ENCODE measurements around the gene ACVR1B. TPM values are rescaled to one million over a fixed set of nuclear protein-coding genes. Genes with fewer than 3 reads are reported as not detected.
A peak's percentile ranks its signal among the peaks of the same experiment; 100 is the strongest.

ACVR1B gene
- 1.6 TPM for polyA plus RNA-seq (2012; ENCODE audit: low read depth, missing spikeins)

GRCh38 chr12:51951199-51951842 is at the start of gene ACVR1B:
TSS of gene ACVR1B (plus strand) at chr12:51951699. CDS start at chr12:51951744, 45 bp downstream.
- FAIRE-seq = peak; percentile 87
- TF ChIP-seq POLR2A (IDR thresholded peaks at IDR 0.05; ENCODE audit: low read depth, low read length) (no peak), SPI1 (IDR thresholded peaks at IDR 0.05; ENCODE audit: low read depth, low read length) (no peak), PAX5 (IDR thresholded peaks at IDR 0.05; ENCODE audit: insufficient read depth, low read length, severe bottlenecking) (no peak)
- DNase-seq (ENCODE audit: insufficient read length, low spot score) = peak; percentile 69

DNA sequence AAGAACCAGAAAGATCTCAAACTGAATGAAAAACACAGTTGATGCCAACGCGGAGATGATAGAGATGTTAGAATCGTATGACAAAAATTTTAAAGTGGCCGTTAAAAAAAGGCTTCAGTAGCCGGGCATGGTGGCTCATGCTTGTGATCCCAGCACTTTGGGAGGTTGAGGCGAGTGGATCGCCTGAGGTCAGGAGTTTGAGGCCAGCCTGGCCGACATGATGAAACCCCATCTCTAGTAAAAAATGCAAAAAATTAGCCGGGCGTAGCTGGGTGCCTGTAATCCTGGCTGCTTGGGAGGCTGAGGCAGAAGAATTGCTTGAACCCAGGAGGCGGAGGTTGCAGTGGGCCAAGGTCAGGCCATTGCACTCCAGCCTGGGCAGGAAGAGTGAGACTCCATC is 49.6 kb upstream of the ACVR1B start:
- no peak for DNase-seq (ENCODE audit: insufficient read length, low spot score)
- FAIRE-seq = no peak
- no peak for TF ChIP-seq PAX5 (IDR thresholded peaks at IDR 0.05; ENCODE audit: insufficient read depth, low read length, severe bottlenecking)
- no peak for TF ChIP-seq POLR2A (IDR thresholded peaks at IDR 0.05; ENCODE audit: low read depth, low read length)
- TF ChIP-seq POLR2AphosphoS5 (IDR thresholded peaks at IDR 0.05; ENCODE audit: low read depth, low read length) = no peak
- TF ChIP-seq POU2F2 (IDR thresholded peaks at IDR 0.05; ENCODE audit: low read depth, low read length) = no peak
- no peak for TF ChIP-seq TAF1 (IDR thresholded peaks at IDR 0.05; ENCODE audit: low read depth, low read length)
- TF ChIP-seq SPI1 (IDR thresholded peaks at IDR 0.05; ENCODE audit: low read depth, low read length) = no peak

DNA sequence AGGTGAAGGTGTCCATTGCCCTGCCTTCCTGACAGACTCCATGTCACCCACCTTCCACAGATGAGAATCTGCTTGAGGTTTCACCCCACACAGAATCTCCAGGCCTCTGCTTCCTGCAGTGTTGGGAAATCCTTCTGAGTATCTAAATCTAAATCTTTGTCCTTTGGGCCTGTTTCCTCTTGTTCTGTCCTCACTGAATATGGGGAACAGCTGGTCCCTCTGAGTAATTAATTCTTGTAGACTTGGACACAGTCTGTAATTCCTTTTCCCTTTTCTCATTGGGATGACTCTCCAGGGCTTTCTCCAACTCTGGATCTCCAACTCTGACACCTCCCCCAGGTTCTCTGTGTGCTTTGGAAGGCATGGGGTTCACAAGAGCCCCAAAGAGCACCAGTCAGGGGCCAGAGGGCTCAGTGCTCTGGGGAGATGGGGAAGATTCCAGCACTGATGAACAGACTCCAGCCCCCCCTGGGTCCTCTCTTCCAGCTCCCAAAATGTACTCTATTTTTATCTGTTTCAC is 46.5 kb upstream of the ACVR1B start:
- TF ChIP-seq TAF1 (IDR thresholded peaks at IDR 0.05; ENCODE audit: low read depth, low read length) (no peak), SPI1 (IDR thresholded peaks at IDR 0.05; ENCODE audit: low read depth, low read length) (no peak)
- no peak for DNase-seq (ENCODE audit: insufficient read length, low spot score)
- no peak for FAIRE-seq

GRCh38 chr12:51905471-51906429 is 45.7 kb upstream of the ACVR1B start:
- DNase-seq (ENCODE audit: insufficient read length, low spot score) (no peak), FAIRE-seq (no peak)
- TF ChIP-seq POLR2AphosphoS5 (IDR thresholded peaks at IDR 0.05; ENCODE audit: low read depth, low read length) (no peak), POU2F2 (IDR thresholded peaks at IDR 0.05; ENCODE audit: low read depth, low read length) (no peak), POLR2A (IDR thresholded peaks at IDR 0.05; ENCODE audit: low read depth, low read length) (no peak), TAF1 (IDR thresholded peaks at IDR 0.05; ENCODE audit: low read depth, low read length) (no peak), SPI1 (IDR thresholded peaks at IDR 0.05; ENCODE audit: low read depth, low read length) (no peak), PAX5 (IDR thresholded peaks at IDR 0.05; ENCODE audit: insufficient read depth, low read length, severe bottlenecking) (no peak)

- FAIRE-seq = no peak
- TF ChIP-seq POLR2A (IDR thresholded peaks at IDR 0.05; ENCODE audit: low read depth, low read length) = no peak
- TF ChIP-seq POLR2AphosphoS5 (IDR thresholded peaks at IDR 0.05; ENCODE audit: low read depth, low read length) = no peak
- TF ChIP-seq PAX5 (IDR thresholded peaks at IDR 0.05; ENCODE audit: insufficient read depth, low read length, severe bottlenecking) = no peak
- no peak for TF ChIP-seq SPI1 (IDR thresholded peaks at IDR 0.05; ENCODE audit: low read depth, low read length)
- TF ChIP-seq TAF1 (IDR thresholded peaks at IDR 0.05; ENCODE audit: low read depth, low read length) = no peak
- no peak for TF ChIP-seq POU2F2 (IDR thresholded peaks at IDR 0.05; ENCODE audit: low read depth, low read length)
Observed at GRCh38 chr12:51906430-51907082, 44.9 kb upstream of the ACVR1B start.

DNA sequence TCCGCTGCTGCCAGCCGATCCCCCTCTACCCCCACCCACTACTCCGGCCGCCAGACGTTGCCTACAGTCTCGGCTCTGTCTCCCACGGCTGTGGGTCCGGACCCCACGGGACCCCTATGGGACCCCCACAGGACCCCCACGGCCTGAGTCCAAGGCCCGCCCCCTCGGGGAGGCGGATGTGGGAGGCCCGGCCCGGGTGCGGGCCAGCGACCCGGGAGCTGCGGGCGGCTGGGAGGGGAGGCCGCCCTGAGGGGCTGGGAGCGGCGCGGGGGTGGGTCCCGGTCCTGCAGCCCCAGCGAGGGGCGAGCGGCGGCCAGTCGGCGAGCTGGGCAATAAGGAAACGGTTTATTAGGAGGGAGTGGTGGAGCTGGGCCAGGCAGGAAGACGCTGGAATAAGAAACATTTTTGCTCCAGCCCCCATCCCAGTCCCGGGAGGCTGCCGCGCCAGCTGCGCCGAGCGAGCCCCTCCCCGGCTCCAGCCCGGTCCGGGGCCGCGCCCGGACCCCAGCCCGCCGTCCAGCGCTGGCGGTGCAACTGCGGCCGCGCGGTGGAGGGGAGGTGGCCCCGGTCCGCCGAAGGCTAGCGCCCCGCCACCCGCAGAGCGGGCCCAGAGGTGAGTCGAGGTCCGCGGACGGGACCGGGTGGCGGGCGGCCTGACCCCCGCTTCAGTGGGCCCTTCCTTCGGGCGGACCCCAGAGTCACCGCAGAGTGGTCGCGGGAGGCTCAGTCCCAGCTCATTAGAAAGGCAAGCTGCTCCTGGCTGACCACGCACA is 44.2 kb upstream of the ACVR1B start, which contains the start of gene ACVRL1:
Gene ACVRL1, plus strand, starts transcription at position 422 of the 773 bp plus-strand sequence. CDS start 4,971 bp downstream, outside the sequence.
- no peak for TF ChIP-seq TAF1 (IDR thresholded peaks at IDR 0.05; ENCODE audit: low read depth, low read length)
- no peak for TF ChIP-seq POLR2A (IDR thresholded peaks at IDR 0.05; ENCODE audit: low read depth, low read length)
- TF ChIP-seq PAX5 (IDR thresholded peaks at IDR 0.05; ENCODE audit: insufficient read depth, low read length, severe bottlenecking) = no peak
- TF ChIP-seq POU2F2 (IDR thresholded peaks at IDR 0.05; ENCODE audit: low read depth, low read length) = no peak
- TF ChIP-seq SPI1 (IDR thresholded peaks at IDR 0.05; ENCODE audit: low read depth, low read length) = no peak
- TF ChIP-seq POLR2AphosphoS5 (IDR thresholded peaks at IDR 0.05; ENCODE audit: low read depth, low read length) = no peak
- no peak for DNase-seq (ENCODE audit: insufficient read length, low spot score)
- FAIRE-seq = no peak

More at GRCh38 chr12:51906430-51907082, 44.9 kb upstream of the ACVR1B start:
- no peak for DNase-seq (ENCODE audit: insufficient read length, low spot score)

- DNase-seq (ENCODE audit: insufficient read length, low spot score) = no peak
- TF ChIP-seq POLR2AphosphoS5 (IDR thresholded peaks at IDR 0.05; ENCODE audit: low read depth, low read length) = no peak
- TF ChIP-seq PAX5 (IDR thresholded peaks at IDR 0.05; ENCODE audit: insufficient read depth, low read length, severe bottlenecking) = no peak
- TF ChIP-seq POLR2A (IDR thresholded peaks at IDR 0.05; ENCODE audit: low read depth, low read length) = no peak
- no peak for TF ChIP-seq TAF1 (IDR thresholded peaks at IDR 0.05; ENCODE audit: low read depth, low read length)
- TF ChIP-seq POU2F2 (IDR thresholded peaks at IDR 0.05; ENCODE audit: low read depth, low read length) = no peak
- no peak for TF ChIP-seq SPI1 (IDR thresholded peaks at IDR 0.05; ENCODE audit: low read depth, low read length)
- FAIRE-seq = no peak
Observed at GRCh38 chr12:51907856-51908425, 43.6 kb upstream of the ACVR1B start.

DNA sequence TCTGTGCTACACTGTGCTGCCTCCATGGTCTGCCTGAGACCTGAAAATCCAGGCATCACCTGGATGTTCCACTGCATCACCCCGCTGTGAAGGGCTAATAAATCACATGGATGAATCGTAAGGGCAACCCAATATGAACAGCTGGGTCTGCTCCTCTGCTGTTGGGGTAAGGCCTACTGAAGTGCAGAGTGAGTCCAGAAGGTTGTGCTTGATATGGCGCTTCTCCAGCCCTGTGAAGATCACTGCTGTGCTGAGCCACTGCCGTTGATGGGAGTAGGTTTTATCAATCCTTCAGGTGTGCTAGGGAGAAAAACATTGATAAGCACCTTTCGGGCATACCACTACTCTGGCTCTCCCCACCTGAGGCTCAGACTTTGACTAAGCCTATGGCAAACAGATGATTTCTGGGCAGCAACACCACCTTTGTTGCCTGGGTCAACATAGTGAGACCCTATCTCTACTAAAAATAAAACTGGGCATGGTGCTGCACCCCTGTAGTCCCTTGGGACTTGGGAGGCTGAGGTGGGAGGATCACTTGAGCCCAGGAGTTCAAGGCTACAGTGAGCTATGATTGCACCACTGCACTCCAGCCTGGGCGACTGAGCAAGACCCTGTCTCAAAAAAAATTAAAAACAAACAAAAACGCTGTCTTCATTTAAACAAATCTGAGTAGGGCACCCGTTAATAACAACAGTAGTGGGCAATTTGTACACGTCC is 42.5 kb upstream of the ACVR1B start:
- DNase-seq (ENCODE audit: insufficient read length, low spot score) = no peak
- TF ChIP-seq POLR2A (IDR thresholded peaks at IDR 0.05; ENCODE audit: low read depth, low read length) (no peak), TAF1 (IDR thresholded peaks at IDR 0.05; ENCODE audit: low read depth, low read length) (no peak), SPI1 (IDR thresholded peaks at IDR 0.05; ENCODE audit: low read depth, low read length) (no peak), PAX5 (IDR thresholded peaks at IDR 0.05; ENCODE audit: insufficient read depth, low read length, severe bottlenecking) (no peak), POU2F2 (IDR thresholded peaks at IDR 0.05; ENCODE audit: low read depth, low read length) (no peak), POLR2AphosphoS5 (IDR thresholded peaks at IDR 0.05; ENCODE audit: low read depth, low read length) (no peak)
- FAIRE-seq = no peak

Measured in GM12891 (cell line).